ENCODE measurements around the gene FILIP1L.

DNA sequence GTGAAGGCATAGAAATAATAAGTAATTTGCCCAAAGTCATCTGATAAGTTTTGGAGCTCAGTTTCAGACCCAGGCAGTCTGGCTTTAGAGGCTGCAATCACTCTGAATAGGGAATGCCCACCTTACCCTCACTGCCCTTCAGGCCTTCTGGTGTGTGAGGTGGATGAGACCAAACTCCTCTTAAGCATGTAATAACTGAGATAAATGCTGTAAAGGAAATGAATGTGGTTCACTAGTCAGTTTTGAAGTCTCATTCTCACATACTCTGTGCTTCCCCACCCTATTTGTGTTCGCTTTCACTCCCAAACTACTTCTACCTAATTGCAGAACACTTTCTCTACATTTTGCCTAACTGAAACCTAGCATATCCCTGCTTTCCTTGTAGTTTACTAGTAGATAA is 144.1 kb downstream of the FILIP1L start:
- TF ChIP-seq, protein P1, sequence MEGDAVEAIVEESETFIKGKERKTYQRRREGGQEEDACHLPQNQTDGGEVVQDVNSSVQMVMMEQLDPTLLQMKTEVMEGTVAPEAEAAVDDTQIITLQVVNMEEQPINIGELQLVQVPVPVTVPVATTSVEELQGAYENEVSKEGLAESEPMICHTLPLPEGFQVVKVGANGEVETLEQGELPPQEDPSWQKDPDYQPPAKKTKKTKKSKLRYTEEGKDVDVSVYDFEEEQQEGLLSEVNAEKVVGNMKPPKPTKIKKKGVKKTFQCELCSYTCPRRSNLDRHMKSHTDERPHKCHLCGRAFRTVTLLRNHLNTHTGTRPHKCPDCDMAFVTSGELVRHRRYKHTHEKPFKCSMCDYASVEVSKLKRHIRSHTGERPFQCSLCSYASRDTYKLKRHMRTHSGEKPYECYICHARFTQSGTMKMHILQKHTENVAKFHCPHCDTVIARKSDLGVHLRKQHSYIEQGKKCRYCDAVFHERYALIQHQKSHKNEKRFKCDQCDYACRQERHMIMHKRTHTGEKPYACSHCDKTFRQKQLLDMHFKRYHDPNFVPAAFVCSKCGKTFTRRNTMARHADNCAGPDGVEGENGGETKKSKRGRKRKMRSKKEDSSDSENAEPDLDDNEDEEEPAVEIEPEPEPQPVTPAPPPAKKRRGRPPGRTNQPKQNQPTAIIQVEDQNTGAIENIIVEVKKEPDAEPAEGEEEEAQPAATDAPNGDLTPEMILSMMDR (IDR thresholded peaks at IDR 0.05), result no peak
- no peak for TF ChIP-seq POLR2A (IDR thresholded peaks at IDR 0.05)

Data from thyroid gland (tissue), 4 donors.